DND-41 (cell line): Measurements from ENCODE around the gene SLC36A3.

Experiments
- ATAC-seq: fragments of 200-7000 bp; cut with Tn5 transposase; 3 replicates; pipeline ENCODE4 v1.9.1; 2021; ENCODE audit warnings: low read depth; ENCODE audit not compliant: insufficient read depth
- DNase-seq: peaks from one replicate; pipeline ENCODE4 v3.0.0-alpha.2; 2020
- H2AFZ ChIP-seq: 2 replicates; pipeline ENCODE4 v1.6.0; 2012; ENCODE audit warnings: low read depth, low read length
- H3K27ac ChIP-seq: 2 replicates; pipeline ENCODE4 v1.5.1; 2012; ENCODE audit warnings: low read length, inconsistent platforms
- H3K27me3 ChIP-seq: fragments of 200-600 bp; sonication (generic); 2 replicates; pipeline ENCODE4 v1.6.0; 2012; ENCODE audit warnings: low read length, mild to moderate bottlenecking, inconsistent platforms; ENCODE audit not compliant: insufficient read depth, poor library complexity
- H3K36me3 ChIP-seq: 2 replicates; pipeline ENCODE4 v1.5.1; 2012; ENCODE audit warnings: low read length, inconsistent platforms; ENCODE audit not compliant: insufficient read depth
- H3K4me1 ChIP-seq: 2 replicates; pipeline ENCODE4 v1.5.1; 2012; ENCODE audit warnings: mild to moderate bottlenecking, low read length; ENCODE audit not compliant: insufficient read depth
- H3K4me2 ChIP-seq: 2 replicates; pipeline ENCODE4 v1.6.0; 2012; ENCODE audit warnings: mild to moderate bottlenecking, moderate library complexity, low read length, inconsistent platforms; ENCODE audit not compliant: insufficient read depth
- H3K4me3 ChIP-seq, 2 experiments: fragments of 200-600 bp in 1 of 2; shearing (Covaris generic) in 1 of 2; 2 replicates each; pipeline ENCODE4 v1.5.1; 2012 to 2016; ENCODE audit warnings: inconsistent platforms in 2 of 2, low read length in 2 of 2, mild to moderate bottlenecking in 2 of 2, low read depth in 1 of 2, moderate library complexity in 1 of 2
- H3K79me2 ChIP-seq: 2 replicates; pipeline ENCODE4 v1.6.0; 2012; ENCODE audit warnings: low read length, inconsistent platforms; ENCODE audit not compliant: insufficient read depth
- H3K9ac ChIP-seq: 2 replicates; pipeline ENCODE4 v1.6.0; 2012; ENCODE audit warnings: low read depth, mild to moderate bottlenecking, inconsistent platforms, low read length, moderate library complexity
- H3K9me3 ChIP-seq: 2 replicates; pipeline ENCODE4 v1.5.1; 2012; ENCODE audit warnings: low read length, moderate library complexity, mild to moderate bottlenecking, inconsistent platforms; ENCODE audit not compliant: insufficient read depth, severe bottlenecking
- H4K20me1 ChIP-seq: 2 replicates; pipeline ENCODE4 v1.6.0; 2012; ENCODE audit warnings: low read length; ENCODE audit not compliant: insufficient read depth
- CTCF ChIP-seq: IDR thresholded peaks from 2 replicates; pipeline ENCODE4 v1.5.1; 2012; ENCODE audit warnings: borderline replicate concordance, low read length, moderate library complexity, mild to moderate bottlenecking; ENCODE audit not compliant: poor library complexity, severe bottlenecking; ENCODE audit errors: extremely low read depth
- EZH2 ChIP-seq: IDR thresholded peaks from 3 replicates; pipeline ENCODE4 v1.6.1; 2012; ENCODE audit warnings: borderline replicate concordance, low read depth, mild to moderate bottlenecking, moderate library complexity, low read length, inconsistent platforms; ENCODE audit not compliant: severe bottlenecking

SLC36A3 gene

GRCh38 chr5:151303666-151304065 lies at the start of gene SLC36A3:
TSS of gene SLC36A3 (minus strand) at chr5:151303766. CDS start at chr5:151303354, 412 bp downstream.
- H3K4me1 ChIP-seq, result no peaks in the 10 kb centered on the region
- ATAC-seq (no peak), DNase-seq (no peak)
- no peaks in the 10 kb centered on the region for H3K36me3 ChIP-seq
- no peak within 1 kb of the TSS for H3K27ac ChIP-seq
- no peaks in the 10 kb centered on the region for H4K20me1 ChIP-seq
- TF ChIP-seq CTCF (no peak), EZH2 (no peak)
- H3K9ac ChIP-seq, result no peak within 1 kb of the TSS
- peaks cover 18% of the 10 kb centered on the region for H3K27me3 ChIP-seq
- H3K4me3 ChIP-seq, result no peak within 1 kb of the TSS
- no peaks in the 10 kb centered on the region for H3K9me3 ChIP-seq
- no peaks in the 10 kb centered on the region for H3K79me2 ChIP-seq
- no peak within 1 kb of the TSS for H2AFZ ChIP-seq
- no peak within 1 kb of the TSS for H3K4me2 ChIP-seq

GRCh38 chr5:151351671-151352070 lies 48.1 kb upstream of the SLC36A3 start:
- ATAC-seq (no peak), DNase-seq (no peak)
- Histone ChIP-seq H3K4me3 (no peak overlapping the region), H3K9me3 (no peaks in the 10 kb centered on the region), H3K27ac (no peak overlapping the region), H2AFZ (no peak overlapping the region), H3K36me3 (no peaks in the 10 kb centered on the region), H3K79me2 (no peaks in the 10 kb centered on the region), H3K27me3 (peaks cover 12% of the 10 kb centered on the region), H3K4me1 (no peaks in the 10 kb centered on the region), H3K4me2 (no peak overlapping the region), H3K9ac (no peak overlapping the region), H4K20me1 (no peaks in the 10 kb centered on the region)
- TF ChIP-seq EZH2, result no peak
- no peak for TF ChIP-seq CTCF

- Histone ChIP-seq H3K9me3 (no peaks in the 10 kb centered on the region), H3K4me3 (no peak overlapping the region), H3K27ac (no peak overlapping the region), H3K4me2 (no peak overlapping the region), H3K36me3 (no peaks in the 10 kb centered on the region), H3K9ac (no peak overlapping the region), H3K79me2 (no peaks in the 10 kb centered on the region), H3K27me3 (peaks cover 35% of the 10 kb centered on the region), H2AFZ (no peak overlapping the region), H3K4me1 (no peaks in the 10 kb centered on the region), H4K20me1 (no peaks in the 10 kb centered on the region)
- TF ChIP-seq CTCF, result no peak
- ATAC-seq, result no peak
- DNase-seq, result no peak
These were observed 45.2 kb upstream of the SLC36A3 start for GRCh38 chr5:151348789-151349188.

GRCh38 chr5:151347369-151347768 lies 43.8 kb upstream of the SLC36A3 start, which contains the start of gene SLC36A2:
TSS of gene SLC36A2 (minus strand) at chr5:151347559. CDS start at chr5:151347460, 99 bp downstream.
- H3K4me2 ChIP-seq, result no peak within 1 kb of the TSS
- DNase-seq (no peak), ATAC-seq (no peak)
- H2AFZ ChIP-seq, result no peak within 1 kb of the TSS
- no peak for TF ChIP-seq EZH2
- no peak for TF ChIP-seq CTCF
- H4K20me1 ChIP-seq, result no peaks in the 10 kb centered on the region
- H3K4me3 ChIP-seq, result no peak within 1 kb of the TSS
- H3K4me1 ChIP-seq, result no peaks in the 10 kb centered on the region
- no peaks in the 10 kb centered on the region for H3K9me3 ChIP-seq
- H3K9ac ChIP-seq, result no peak within 1 kb of the TSS
- H3K27ac ChIP-seq, result no peak within 1 kb of the TSS
- H3K36me3 ChIP-seq, result no peaks in the 10 kb centered on the region
- H3K79me2 ChIP-seq, result no peaks in the 10 kb centered on the region
- H3K27me3 ChIP-seq, result peaks cover 44% of the 10 kb centered on the region
